Putamen (tissue), 1 donor: Measurements from ENCODE around the gene PDE1A.

ENCODE experiments used
- DNase-seq: peaks from one replicate; pipeline ENCODE4 v3.0.0-alpha.2; 2016; ENCODE audit warnings: low spot score

The PDE1A gene

GRCh38 chr2:182193291-182193690 is 233.5 kb downstream of the PDE1A start:
- DNase-seq, result no peak

DNA sequence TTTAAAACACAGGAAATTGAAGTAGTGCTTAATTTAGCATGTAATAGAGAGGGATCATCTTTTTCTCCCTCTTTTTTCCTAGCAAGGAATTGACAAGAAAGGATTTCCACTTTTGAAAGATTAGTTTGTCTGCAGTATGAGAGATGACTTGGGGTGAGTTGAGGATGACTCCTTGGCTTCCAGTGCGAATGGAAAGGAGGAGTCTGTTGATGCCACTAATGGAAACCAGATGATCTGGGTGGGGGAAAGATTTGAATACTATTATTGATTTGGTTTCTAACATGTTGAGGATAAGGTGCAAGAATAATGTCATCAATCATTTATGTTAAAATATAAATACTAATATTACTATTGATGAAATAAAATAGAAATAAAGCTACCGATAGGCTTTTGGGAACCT is 235.8 kb downstream of the PDE1A start:
- no peak for DNase-seq

DNA sequence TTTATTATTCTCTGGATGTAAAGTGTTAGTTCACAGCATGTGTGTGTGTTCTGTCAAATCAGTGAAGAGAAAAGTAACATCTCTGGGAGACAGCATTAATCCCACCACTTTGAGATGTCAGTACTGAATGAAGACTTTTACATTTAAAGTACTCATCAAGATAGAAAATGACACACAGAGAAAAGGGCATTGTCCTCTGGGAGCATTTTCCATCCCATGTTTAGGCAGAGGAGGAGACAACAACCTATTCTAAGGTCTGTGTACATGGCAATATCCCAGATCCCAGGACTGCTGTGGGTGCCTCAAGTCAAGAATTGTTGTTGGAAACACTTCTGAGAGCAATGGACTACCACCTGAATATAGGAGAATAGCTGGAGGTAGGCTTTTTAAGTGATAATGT is 239.7 kb downstream of the PDE1A start:
- DNase-seq, result no peak

GRCh38 chr2:182186132-182186735 is 240.6 kb downstream of the PDE1A start:
- DNase-seq, result peak; percentile 34

GRCh38 chr2:182182436-182182835 is 244.4 kb downstream of the PDE1A start:
- no peak for DNase-seq

- DNase-seq, result no peak
Observed at GRCh38 chr2:182181381-182181780, 245.5 kb downstream of the PDE1A start.

- DNase-seq, result no peak
Observed at GRCh38 chr2:182179176-182179575, 247.7 kb downstream of the PDE1A start.

- no peak for DNase-seq
Observed at GRCh38 chr2:182173944-182174622, 252.8 kb downstream of the PDE1A start.

DNA sequence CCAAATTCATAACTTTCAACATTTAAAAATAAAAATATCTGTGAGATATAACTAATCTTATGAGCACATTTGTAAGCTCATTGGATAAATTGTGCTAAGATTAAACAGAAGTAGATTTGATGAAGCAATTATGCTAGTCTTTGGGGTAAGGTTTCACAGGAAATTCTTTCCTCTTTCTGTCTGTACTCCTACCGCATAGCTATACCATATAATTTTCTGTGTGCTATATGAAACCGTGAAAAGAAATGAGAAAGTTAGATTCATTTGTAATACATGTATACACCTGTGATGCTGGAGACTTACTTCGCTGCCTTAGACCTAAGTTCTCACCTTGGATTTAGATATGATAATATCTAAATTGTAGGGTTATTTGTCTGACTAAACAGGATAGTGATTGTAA is 256.5 kb downstream of the PDE1A start:
- DNase-seq, result no peak

GRCh38 chr2:182167882-182168281 is 259.0 kb downstream of the PDE1A start:
- no peak for DNase-seq

DNA sequence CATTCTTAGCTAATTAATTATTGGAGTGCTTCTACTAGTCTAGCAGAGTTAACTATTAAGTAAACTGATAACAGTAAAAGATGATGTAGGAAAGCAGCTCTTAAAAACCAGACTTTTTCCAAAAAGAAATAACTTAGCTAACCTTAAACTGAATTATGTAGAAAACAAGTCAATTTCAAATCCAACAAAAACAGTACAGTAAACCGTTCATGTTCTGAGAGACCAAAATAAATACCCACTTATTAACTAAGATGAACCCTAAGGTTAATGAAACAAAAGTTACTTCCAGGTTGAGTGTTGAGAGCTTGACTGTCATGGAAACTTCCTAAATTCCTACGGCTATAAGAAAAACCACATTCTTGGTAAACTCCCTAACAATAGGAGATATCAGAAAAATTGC is 260.0 kb downstream of the PDE1A start:
- no peak for DNase-seq

DNA sequence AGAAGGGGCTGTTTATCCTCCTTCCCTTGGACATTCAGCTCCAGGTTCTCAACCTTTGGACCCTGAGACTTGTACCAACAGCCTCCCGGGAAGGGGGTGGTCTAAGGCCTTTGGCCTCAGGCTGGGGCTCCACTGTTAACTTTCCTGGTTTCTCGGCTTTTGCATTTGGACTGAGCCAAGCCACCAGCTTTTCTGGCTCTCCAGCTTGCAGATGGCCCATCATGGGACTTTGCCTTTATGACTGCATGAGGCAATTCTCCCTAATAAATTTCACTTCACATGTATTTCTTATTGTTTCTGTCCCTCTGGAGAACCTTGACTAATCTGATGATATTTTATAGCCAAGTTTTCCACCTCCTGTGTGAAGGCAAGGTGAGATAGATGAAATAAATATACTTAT is 260.4 kb downstream of the PDE1A start:
- DNase-seq, result no peak

DNA sequence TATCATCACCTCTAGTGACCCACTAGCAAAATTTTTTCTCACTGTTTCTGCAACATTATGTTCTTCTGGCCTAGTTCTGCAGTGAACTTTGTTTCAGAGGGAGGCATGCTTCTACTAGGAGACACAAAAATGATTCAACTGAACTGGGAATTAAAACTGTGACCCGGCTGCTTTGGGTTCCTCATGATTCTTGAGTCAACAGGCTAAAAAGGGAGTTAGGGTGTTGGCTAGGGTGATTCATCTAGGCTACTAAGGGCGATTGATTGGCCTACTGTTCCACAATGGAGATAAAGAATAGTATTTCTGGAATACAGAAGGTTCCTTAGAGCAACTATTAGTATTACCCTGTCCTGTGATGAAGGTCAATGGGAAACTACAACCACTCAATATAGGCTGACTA is 261.6 kb downstream of the PDE1A start:
- DNase-seq, result no peak

DNA sequence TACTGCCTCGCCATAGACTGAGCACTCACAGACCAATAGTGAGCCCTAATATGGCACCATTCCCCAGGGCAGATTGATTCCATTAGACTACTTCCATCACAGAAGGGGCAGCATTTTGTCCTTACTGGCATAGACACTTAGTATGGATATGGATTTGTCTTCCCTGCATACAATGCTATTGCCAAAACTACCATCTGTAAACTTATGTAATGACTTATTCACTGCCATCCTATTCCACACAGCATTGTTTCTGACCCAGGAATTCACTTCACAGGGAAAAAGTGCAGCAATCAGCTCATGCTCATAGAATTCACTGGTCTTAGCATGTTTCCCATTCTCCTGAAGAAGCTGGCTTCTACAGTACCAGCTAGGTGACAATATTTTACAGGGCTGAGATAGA is 262.1 kb downstream of the PDE1A start:
- no peak for DNase-seq

DNA sequence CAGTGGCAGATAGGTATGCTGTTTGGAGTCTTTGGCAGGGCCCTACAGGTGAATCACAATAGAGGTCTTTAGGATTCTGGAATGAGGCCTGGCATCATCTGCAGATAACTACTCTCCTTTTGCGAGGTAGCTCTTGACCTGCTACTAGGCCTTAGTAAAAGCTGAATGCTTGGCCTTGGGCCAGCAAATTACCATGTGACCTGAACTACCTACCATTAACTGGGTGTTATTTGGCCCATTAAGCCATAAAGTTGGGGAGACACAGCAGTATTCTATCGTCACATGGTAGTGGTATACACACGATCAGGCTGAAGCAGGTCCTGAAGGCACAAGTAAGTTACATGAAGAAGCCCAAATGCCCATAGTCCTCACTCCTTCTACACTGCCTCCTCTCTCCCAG is 263.0 kb downstream of the PDE1A start:
- no peak for DNase-seq

DNA sequence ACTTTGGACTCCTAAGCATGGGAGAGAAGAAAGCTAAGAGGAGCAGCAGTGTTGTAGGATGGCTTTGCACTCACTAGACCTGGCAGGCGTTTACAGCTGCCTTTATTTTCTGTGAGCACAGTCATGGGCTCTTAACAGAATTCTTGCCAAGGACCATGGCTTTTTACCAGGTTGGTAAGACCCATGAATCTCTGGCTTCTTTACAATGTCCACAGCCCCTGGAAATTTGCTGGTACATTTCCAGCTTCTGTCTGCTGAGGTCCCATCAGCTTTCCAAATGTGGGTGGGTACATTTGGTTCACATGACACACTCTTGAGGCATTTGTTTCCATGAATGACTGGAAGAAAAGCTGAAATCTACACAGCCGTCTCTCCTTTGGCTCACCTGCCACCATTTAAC is 278.5 kb downstream of the PDE1A start:
- DNase-seq, result no peak

DNA sequence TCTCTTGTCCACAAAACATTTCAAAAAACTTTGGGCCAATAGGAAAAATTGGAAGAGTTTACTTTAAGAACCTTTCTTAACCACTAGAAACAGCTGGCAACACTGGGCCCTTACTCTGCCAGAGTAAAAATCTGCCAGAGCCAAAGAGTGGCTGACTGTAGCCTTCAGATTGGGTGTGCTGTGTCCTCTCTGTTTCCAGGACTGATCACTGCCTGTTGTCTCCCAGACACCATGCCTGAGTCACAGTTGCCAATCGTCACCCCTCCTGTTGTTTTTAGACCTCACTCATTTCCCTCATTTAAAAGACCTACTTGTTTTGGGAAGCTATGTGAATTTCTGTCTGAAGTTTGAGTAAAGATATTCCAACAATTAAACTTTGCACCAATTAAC is 282.1 kb downstream of the PDE1A start:
- no peak for DNase-seq

GRCh38 chr2:182144041-182144775 is 282.6 kb downstream of the PDE1A start:
- no peak for DNase-seq

GRCh38 chr2:182142062-182142461 is 284.8 kb downstream of the PDE1A start:
- no peak for DNase-seq

DNA sequence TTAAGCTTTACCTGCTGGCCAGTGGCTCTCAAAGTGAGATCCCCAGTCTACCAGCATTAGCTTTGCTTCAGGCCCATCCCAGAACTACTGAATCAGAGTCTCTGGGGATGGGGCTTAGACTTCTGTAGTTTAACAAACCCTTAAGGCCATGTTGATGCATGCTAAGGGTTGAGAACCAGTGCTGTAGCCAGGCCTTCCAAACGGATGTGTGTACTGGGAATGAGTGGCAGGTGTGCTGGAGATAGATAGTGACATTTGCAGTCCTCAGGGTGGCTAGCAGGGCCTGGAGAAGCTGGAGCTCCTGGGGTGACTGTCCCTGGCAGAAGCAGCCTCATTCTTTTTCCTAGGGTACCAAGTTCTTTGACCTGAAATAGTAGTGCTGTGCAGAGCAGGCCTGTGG is 292.6 kb downstream of the PDE1A start:
- DNase-seq, result no peak

DNA sequence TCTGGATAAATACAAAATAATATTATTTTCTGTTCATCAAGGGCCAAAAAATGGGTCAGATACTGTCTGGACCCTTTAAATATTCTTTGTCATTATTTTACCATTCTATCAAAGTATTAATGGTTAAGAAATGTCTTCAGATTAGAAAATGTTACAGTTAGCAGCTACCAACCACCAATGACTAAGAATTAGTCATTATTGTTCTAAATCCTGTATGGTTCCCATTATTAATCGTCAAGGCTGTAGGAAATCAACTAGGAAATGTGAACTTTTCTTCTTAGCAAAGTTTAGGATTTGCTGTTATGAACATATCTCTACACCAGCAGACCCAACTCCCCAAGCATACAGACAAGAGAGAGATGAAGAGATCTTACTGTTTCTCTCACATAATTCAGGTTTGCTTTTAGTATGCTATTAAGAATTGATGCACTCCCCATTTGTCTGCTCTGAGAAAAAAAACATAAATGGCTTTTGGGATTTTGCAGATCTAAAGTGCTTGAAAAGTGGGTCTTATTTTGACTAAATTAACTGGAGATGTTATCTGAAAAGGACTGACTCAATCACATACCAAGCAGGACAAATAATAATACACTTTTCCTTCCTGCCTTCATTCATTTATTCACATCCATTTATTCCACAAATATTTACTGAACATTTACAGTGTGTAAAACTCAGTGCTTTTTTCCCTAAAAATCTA is 293.5 kb downstream of the PDE1A start:
- no peak for DNase-seq

DNA sequence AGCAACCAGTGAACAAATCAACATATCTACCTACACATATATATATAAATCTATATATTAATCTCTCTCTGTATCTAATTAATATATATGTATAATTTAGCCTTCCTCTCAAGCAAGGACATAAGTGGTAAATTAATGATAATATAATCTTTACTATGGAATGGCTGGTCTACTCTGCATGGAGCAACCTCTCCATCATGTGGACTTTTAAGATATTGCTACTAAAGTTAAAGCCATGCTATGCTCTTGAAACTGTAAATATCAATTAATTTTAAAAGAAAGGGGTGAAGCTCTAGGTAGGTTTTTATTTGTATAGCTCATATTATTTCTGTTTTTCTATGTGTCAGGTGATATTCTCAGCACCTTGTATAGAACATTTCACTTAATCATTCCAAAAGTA is 294.2 kb downstream of the PDE1A start:
- DNase-seq, result no peak
